Activated CD4-positive, alpha-beta T cell treated with anti-CD3 and anti-CD28 coated beads for 36 hours (primary cell): Measurements from ENCODE around the gene CBR3. TPM values are rescaled to one million over a fixed set of nuclear protein-coding genes. Genes with fewer than 3 reads are reported as not detected.
A peak's percentile ranks its signal among the peaks of the same experiment; 100 is the strongest.

ENCODE experiments used
- ATAC-seq: fragments of 200-7000 bp; cut with Tn5 transposase; one replicate; pipeline ENCODE4 v1.10.0; 2021; ENCODE audit warnings: mild to moderate bottlenecking, moderate library complexity
- CTCF ChIA-PET: fragments of 350-600 bp; sonication (Branson Sonifier 250); formaldehyde crosslinking; loops from one replicate; lab custom pipeline; 2021; ENCODE audit warnings: antibody characterized with exemption; lab: Charles Lee
- POLR2A ChIA-PET: fragments of 350-600 bp; sonication (Branson Sonifier 250); formaldehyde crosslinking; loops from one replicate; lab custom pipeline; 2021; ENCODE audit warnings: antibody characterized with exemption, inconsistent platforms; lab: Charles Lee
- DNase-seq: peaks from one replicate; pipeline ENCODE4 v3.0.0-alpha.2; 2020
- H3K27ac Mint-ChIP-seq: one replicate; pipeline ENCODE4 v1.8.0; 2021; ENCODE audit warnings: mixed read lengths
- H3K27me3 Mint-ChIP-seq: one replicate; pipeline ENCODE4 v1.8.0; 2021; ENCODE audit warnings: mixed read lengths
- H3K36me3 Mint-ChIP-seq: one replicate; pipeline ENCODE4 v1.8.0; 2021; ENCODE audit warnings: low read depth, mixed read lengths
- H3K4me1 Mint-ChIP-seq: one replicate; pipeline ENCODE4 v1.8.0; 2021; ENCODE audit warnings: mixed read lengths
- H3K4me3 Mint-ChIP-seq: one replicate; pipeline ENCODE4 v1.8.0; 2021; ENCODE audit warnings: mild to moderate bottlenecking, moderate library complexity, mixed read lengths
- H3K9me3 Mint-ChIP-seq: one replicate; pipeline ENCODE4 v1.8.0; 2021; ENCODE audit warnings: low read depth, mixed read lengths
- intact Hi-C, 2 experiments: fragments of 100-400 bp; cut with DNase I in 1 of 2; cut with micrococcal nuclease in 1 of 2; formaldehyde crosslinking; loops; one replicate each; pipeline versions ENCODE4 v1.14.2 to v1.15.1; 2022 to 2024; cut with DNase I, micrococcal nuclease
- total RNA-seq, 2 experiments: library from RNA; stranded (reverse); gene quantifications; one replicate each; pipeline ENCODE4 v1.2.3, GENCODE V29; 2021

The CBR3 gene
- total RNA-seq, 2 experiments from 2014 or later = 12.5 to 16.8 TPM

- Mint-ChIP-seq H3K27me3 (peaks cover 24% of the 10 kb centered on the region), H3K27ac (no peak overlapping the region), H3K36me3 (no peaks in the 10 kb centered on the region), H3K9me3 (no peaks in the 10 kb centered on the region), H3K4me3 (no peak overlapping the region), H3K4me1 (peaks cover 16% of the 10 kb centered on the region)
- DNase-seq (no peak), ATAC-seq (no peak)
- POLR2A ChIA-PET = no interaction called here
- CTCF ChIA-PET = interaction anchor here (0.9 to 1.7 kb wide), 4 partner anchors 14 to 40 kb away, joined by 3 to 5 read pairs (median 4); no protein-coding TSS in a partner anchor
- intact Hi-C loops = no loop called here
Measured at GRCh38 chr21:36100971-36101641, 33.8 kb upstream of the CBR3 start.

- Mint-ChIP-seq H3K9me3 (no peaks in the 10 kb centered on the region), H3K4me3 (no peak overlapping the region), H3K4me1 (peaks cover 15% of the 10 kb centered on the region), H3K36me3 (no peaks in the 10 kb centered on the region), H3K27me3 (peaks cover 31% of the 10 kb centered on the region), H3K27ac (no peak overlapping the region)
- DNase-seq (no peak), ATAC-seq (no peak)
- CTCF ChIA-PET = interaction anchor here (0.6 to 3.5 kb wide), 5 partner anchors 9 to 1143 kb away, joined by 3 to 16 read pairs (median 3); no protein-coding TSS in a partner anchor
- POLR2A ChIA-PET = no interaction called here
- intact Hi-C loops = no loop called here
Measured at GRCh38 chr21:36103434-36103833, 31.4 kb upstream of the CBR3 start.

- intact Hi-C loops = loop anchor here in 1 of 2 experiments (1.0 to 2.0 kb wide), 3 partner anchors 26 to 44 kb away; partner anchors contain the start of gene SETD4
- ChIA-PET POLR2A (no interaction called here), CTCF (interaction anchor here (0.6 to 3.5 kb wide), 6 partner anchors 10 to 1359 kb away, joined by 3 to 16 read pairs (median 4); no protein-coding TSS in a partner anchor)
- Mint-ChIP-seq H3K36me3 (no peaks in the 10 kb centered on the region), H3K4me3 (peak overlapping the region; percentile 64), H3K27ac (peak overlapping the region; percentile 65), H3K9me3 (no peaks in the 10 kb centered on the region), H3K27me3 (peaks cover 31% of the 10 kb centered on the region), H3K4me1 (peaks cover 15% of the 10 kb centered on the region)
- ATAC-seq (peak; percentile 63), DNase-seq (peak; percentile 69)
Measured at GRCh38 chr21:36104317-36105300, 30.3 kb upstream of the CBR3 start.

- peaks cover 31% of the 10 kb centered on the region for H3K27me3 Mint-ChIP-seq
- H3K27ac Mint-ChIP-seq = no peak overlapping the region
- POLR2A ChIA-PET = interaction anchor here (0.7 kb wide), 1 partner anchor 324 kb away, joined by 3 read pairs; no protein-coding TSS in a partner anchor
- H3K36me3 Mint-ChIP-seq = no peaks in the 10 kb centered on the region
- CTCF ChIA-PET = interaction anchor here (0.6 to 3.5 kb wide), 6 partner anchors 9 to 1360 kb away, joined by 3 to 16 read pairs (median 4); no protein-coding TSS in a partner anchor
- peaks cover 15% of the 10 kb centered on the region for H3K4me1 Mint-ChIP-seq
- no peaks in the 10 kb centered on the region for H3K9me3 Mint-ChIP-seq
- ATAC-seq = no peak
- intact Hi-C loops = loop anchor here in 1 of 2 experiments (2.0 kb wide), 1 partner anchor 27 kb away; no protein-coding TSS in a partner anchor
- H3K4me3 Mint-ChIP-seq = peak overlapping the region; percentile 64
- DNase-seq = no peak
Measured at GRCh38 chr21:36105327-36105842, 29.5 kb upstream of the CBR3 start.

- Mint-ChIP-seq H3K36me3 (no peaks in the 10 kb centered on the region), H3K4me1 (peaks cover 21% of the 10 kb centered on the region), H3K27ac (no peak overlapping the region), H3K4me3 (no peak overlapping the region), H3K9me3 (no peaks in the 10 kb centered on the region), H3K27me3 (peaks cover 19% of the 10 kb centered on the region)
- DNase-seq (no peak), ATAC-seq (no peak)
- intact Hi-C loops = loop anchor here in 1 of 2 experiments (5.0 kb wide), 1 partner anchor 178 kb away; no protein-coding TSS in a partner anchor
- POLR2A ChIA-PET = no interaction called here
- CTCF ChIA-PET = interaction anchor here (1.7 kb wide), 1 partner anchor 68 kb away, joined by 3 read pairs; no protein-coding TSS in a partner anchor
Measured at GRCh38 chr21:36109868-36110267, 25.0 kb upstream of the CBR3 start.

GRCh38 chr21:36111238-36111637 lies 23.6 kb upstream of the CBR3 start:
- POLR2A ChIA-PET = no interaction called here
- H3K4me3 Mint-ChIP-seq = no peak overlapping the region
- H3K9me3 Mint-ChIP-seq = no peaks in the 10 kb centered on the region
- peaks cover 19% of the 10 kb centered on the region for H3K4me1 Mint-ChIP-seq
- no peak for ATAC-seq
- intact Hi-C loops = loop anchor here in 1 of 2 experiments (5.0 kb wide), 1 partner anchor 179 kb away; no protein-coding TSS in a partner anchor
- H3K27ac Mint-ChIP-seq = no peak overlapping the region
- peaks cover 7% of the 10 kb centered on the region for H3K27me3 Mint-ChIP-seq
- no peak for DNase-seq
- CTCF ChIA-PET = interaction anchor here (1.7 to 2.8 kb wide), 2 partner anchors 51 to 70 kb away, joined by 3 to 14 read pairs; partner anchors contain the start of gene SETD4
- H3K36me3 Mint-ChIP-seq = no peaks in the 10 kb centered on the region

GRCh38 chr21:36113647-36114428 lies 21.0 kb upstream of the CBR3 start:
- Mint-ChIP-seq H3K9me3 (no peaks in the 10 kb centered on the region), H3K27me3 (no peaks in the 10 kb centered on the region), H3K4me1 (peaks cover 19% of the 10 kb centered on the region), H3K27ac (peak overlapping the region; percentile 83), H3K36me3 (no peaks in the 10 kb centered on the region), H3K4me3 (peak overlapping the region; percentile 65)
- ATAC-seq = peak; percentile 30
- ChIA-PET POLR2A (interaction anchor here (0.7 kb wide), 1 partner anchor 1916 kb away, joined by 4 read pairs; no protein-coding TSS in a partner anchor), CTCF (interaction anchor here (0.6 to 3.9 kb wide), 23 partner anchors 10 to 420 kb away, joined by 3 to 18 read pairs (median 4); partner anchors contain the start of genes CBR1 and SETD4)
- intact Hi-C loops = loop anchor here in 1 of 2 experiments (1.0 to 5.0 kb wide), 2 partner anchors 54 to 182 kb away; partner anchors contain the start of gene SETD4
- peak; percentile 42 for DNase-seq

GRCh38 chr21:36115138-36115730 lies 19.6 kb upstream of the CBR3 start:
- ATAC-seq (no peak), DNase-seq (no peak)
- H3K9me3 Mint-ChIP-seq = no peaks in the 10 kb centered on the region
- intact Hi-C loops = no loop called here
- H3K36me3 Mint-ChIP-seq = no peaks in the 10 kb centered on the region
- CTCF ChIA-PET = interaction anchor here (0.6 to 3.9 kb wide), 9 partner anchors 9 to 1133 kb away, joined by 3 to 18 read pairs (median 4); partner anchors contain the start of gene CBR1
- peaks cover 19% of the 10 kb centered on the region for H3K4me1 Mint-ChIP-seq
- H3K27ac Mint-ChIP-seq = no peak overlapping the region
- H3K4me3 Mint-ChIP-seq = no peak overlapping the region
- POLR2A ChIA-PET = no interaction called here
- H3K27me3 Mint-ChIP-seq = no peaks in the 10 kb centered on the region

GRCh38 chr21:36117286-36117741 lies 17.6 kb upstream of the CBR3 start:
- Mint-ChIP-seq H3K27me3 (no peaks in the 10 kb centered on the region), H3K27ac (no peak overlapping the region), H3K4me1 (peaks cover 19% of the 10 kb centered on the region), H3K4me3 (no peak overlapping the region), H3K9me3 (no peaks in the 10 kb centered on the region), H3K36me3 (no peaks in the 10 kb centered on the region)
- no peak for DNase-seq
- CTCF ChIA-PET = interaction anchor here (0.8 to 3.9 kb wide), 7 partner anchors 7 to 89 kb away, joined by 3 to 18 read pairs (median 4); no protein-coding TSS in a partner anchor
- intact Hi-C loops = no loop called here
- POLR2A ChIA-PET = no interaction called here
- ATAC-seq = no peak
